Activated CD8-positive, alpha-beta memory T cell treated with anti-CD3 and anti-CD28 coated beads, Interleukin-2, amount 50 U/mL, for 1 hour (primary cell): Measurements from ENCODE around the gene NKX2-3.

Experiments used
- DNase-seq: peaks from one replicate; pipeline ENCODE4 v3.0.0-alpha.2; 2020; ENCODE audit errors: extremely low read depth

Gene NKX2-3

DNA sequence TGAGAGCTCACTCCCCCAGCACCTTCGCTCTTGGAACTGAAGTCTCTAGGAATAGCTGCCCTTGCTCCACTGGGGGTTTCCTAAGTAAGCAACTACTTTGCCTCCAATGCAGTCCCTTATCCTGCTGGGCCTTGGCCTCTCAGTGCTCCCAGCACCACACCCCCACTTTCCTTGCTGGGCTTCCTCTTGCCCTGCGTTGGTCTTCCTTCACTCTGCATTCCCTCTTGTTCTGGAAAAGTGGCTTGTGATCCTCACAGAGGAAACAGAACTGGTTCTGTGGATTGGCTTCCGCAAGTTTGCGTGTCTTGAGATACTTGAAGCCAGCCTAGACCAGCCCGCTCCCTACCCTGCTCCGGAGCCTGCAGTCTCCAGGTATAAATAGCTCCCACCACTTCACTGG lies 6.4 kb downstream of the NKX2-3 start:
- no peak for DNase-seq

DNA sequence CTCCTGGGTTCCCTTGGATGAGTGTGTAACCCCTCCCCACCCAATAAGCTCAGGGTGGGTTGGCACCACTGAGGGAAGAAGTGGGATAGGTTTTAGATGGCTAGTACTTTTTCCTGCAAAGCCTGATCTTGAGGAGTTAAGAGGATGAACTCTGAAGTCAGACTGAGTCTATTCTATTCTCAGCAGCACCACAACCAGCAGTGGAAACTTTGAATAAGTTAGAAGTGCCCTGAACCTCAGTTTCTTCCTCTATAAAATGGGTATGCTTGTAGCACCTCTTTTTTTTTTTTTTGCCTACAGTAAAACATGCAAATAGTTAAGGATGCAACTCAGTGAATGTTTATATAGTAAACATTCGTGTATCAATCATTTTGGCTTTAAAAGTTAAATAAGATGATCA lies 7.1 kb downstream of the NKX2-3 start:
- no peak for DNase-seq

- no peak for DNase-seq
Observed at GRCh38 chr10:99540306-99540656, 7.5 kb downstream of the NKX2-3 start.

GRCh38 chr10:99540657-99541531 lies 8.2 kb downstream of the NKX2-3 start:
- no peak for DNase-seq

- DNase-seq = no peak
Observed at GRCh38 chr10:99544322-99544721, 11.6 kb downstream of the NKX2-3 start.

- DNase-seq = no peak
Observed at GRCh38 chr10:99548041-99548530, 15.3 kb downstream of the NKX2-3 start.

GRCh38 chr10:99551158-99551557 lies 18.4 kb downstream of the NKX2-3 start:
- DNase-seq = no peak

DNA sequence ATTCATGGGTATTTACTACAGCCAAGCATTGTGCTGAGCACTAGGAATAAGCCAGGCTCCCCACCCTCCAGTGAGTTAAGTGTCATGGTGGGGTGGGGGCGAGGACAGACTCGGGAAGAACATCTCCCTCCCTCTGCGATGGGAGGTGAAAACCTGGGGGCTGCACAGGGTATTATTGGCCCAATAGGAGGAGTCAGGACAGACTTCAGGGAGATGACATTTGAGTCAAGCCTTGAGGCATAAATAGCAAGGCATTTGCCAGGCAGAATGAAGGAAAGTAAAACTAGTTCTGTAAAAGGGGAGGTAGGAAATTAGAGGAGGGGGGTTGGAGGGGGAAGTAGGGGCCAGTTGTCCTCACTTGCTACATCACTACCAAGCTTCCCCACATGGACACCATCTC lies 18.9 kb downstream of the NKX2-3 start:
- no peak for DNase-seq

GRCh38 chr10:99555371-99555770 lies 22.6 kb downstream of the NKX2-3 start:
- DNase-seq = no peak

GRCh38 chr10:99555825-99556523 lies 23.2 kb downstream of the NKX2-3 start:
- DNase-seq = no peak

GRCh38 chr10:99557044-99557443 lies 24.3 kb downstream of the NKX2-3 start:
- DNase-seq = no peak

DNA sequence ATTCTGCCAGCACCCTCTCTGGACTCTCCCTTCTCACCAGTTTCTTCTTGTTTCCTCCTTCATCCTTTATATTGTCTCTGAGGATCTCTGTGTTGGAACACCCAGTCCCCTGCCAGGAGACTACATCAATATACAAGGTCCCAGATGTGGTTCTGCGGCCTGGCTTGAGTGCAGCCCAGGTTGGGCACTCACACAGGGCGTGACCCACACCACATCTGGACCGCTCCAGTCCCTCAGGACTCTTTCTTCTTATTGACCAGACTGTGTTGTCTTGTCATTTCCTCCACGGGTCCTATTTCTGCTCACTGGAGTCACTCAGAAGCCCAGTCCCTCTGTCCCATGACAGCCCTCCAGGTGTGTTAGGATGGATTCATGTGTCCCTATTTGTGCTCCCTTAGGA lies 26.0 kb downstream of the NKX2-3 start:
- no peak for DNase-seq

DNA sequence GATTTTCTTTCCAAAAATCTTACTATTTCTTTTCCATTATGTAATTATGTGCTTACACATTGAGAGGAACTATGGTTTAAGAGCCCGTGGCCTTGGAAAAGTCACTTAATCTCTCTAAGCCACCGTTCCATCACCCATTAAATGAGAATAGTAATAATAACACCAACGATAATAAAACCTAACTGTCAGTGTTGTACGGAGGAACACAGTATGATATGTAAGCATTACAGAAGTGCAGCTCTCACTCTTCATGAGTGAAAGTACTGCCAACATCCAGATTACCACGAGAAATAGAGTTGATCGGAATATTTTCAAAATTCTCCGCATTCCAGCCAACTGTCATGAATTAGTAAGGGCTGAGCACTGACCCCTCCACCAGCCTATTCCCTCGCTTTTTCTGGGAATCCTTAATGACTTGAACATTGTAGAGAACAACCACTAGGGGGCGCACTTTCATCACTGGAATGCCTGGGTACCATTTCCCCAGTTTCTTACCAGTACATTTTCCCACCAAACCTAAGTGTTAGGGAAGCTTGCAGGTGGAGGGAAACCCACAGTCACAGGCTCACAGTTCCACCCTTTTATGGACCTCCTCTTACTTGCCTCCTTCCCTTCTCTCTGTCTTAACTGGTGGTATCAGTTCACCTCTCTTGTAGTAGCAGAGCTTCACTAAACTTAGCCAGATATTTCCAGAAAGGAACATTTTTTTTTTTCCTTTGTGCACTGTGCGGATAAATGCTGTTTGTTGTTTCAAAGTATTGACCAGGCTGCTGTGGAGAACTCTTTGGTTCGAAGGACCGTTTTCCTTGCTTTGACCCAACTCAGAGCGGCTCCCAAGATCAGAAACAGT lies 27.8 kb downstream of the NKX2-3 start:
- DNase-seq = peak; percentile 12

- DNase-seq = no peak
Observed at GRCh38 chr10:99562631-99563030, 29.9 kb downstream of the NKX2-3 start.

GRCh38 chr10:99564361-99564760 lies 31.6 kb downstream of the NKX2-3 start:
- no peak for DNase-seq

- DNase-seq = no peak
Observed at GRCh38 chr10:99565166-99565565, 32.4 kb downstream of the NKX2-3 start.

- no peak for DNase-seq
Observed at GRCh38 chr10:99569253-99569939, 36.7 kb downstream of the NKX2-3 start.

DNA sequence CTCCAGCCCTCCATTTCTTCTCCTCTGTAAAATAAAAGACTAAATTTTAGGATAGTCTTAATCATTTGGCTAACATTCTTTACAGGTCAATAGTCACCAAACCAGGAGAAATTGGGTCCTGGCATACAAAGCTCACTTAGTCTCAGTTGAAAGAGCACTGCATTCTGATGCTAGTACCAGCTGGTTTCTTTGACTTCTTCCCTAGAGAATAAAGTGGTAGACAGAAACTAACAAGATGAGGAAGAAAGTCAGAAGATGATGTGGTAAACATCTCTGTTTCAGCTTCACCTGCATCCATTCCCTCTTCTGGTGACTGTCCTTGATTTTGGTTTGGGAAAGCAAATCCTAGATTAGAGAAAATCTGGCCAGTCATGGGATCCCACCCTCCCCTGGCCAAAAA lies 37.2 kb downstream of the NKX2-3 start:
- DNase-seq = no peak

DNA sequence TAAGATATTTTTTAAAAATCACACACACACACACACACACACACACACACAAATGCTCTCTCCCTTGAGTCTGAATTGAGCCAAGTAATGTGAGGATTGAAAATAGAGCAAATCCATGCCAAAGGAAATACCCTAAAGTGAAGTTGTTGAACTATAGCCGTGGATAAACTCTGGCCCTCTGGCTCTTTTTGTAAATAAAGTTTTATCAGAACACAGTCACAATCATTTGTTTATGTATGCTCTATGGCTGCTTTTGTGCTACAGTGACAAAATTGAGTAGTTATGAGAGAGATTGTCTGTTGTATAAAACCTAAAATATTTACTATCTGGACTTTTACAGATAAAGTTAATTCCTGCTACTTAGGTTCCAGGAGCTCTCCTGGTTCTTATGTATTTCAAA lies 39.1 kb downstream of the NKX2-3 start:
- DNase-seq = no peak

DNA sequence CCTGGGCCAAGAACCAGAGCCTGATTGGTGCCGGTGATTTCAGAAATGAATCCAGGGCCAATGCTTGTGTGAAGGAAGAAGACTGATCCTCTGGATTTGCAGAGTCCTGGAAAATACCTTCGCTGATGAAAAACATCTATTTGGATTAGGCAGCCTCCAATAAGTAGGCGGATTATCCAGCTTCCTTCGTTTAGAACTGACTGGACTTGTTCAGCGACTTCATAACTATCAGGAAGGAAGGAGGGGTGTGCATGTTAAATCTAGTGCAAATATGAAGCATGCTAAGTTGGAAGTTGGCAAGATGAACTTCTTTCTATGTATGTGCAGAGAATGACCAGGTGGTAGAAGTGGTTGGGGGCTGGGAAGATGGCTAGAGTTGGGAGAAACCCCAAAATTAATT lies 41.0 kb downstream of the NKX2-3 start:
- DNase-seq = no peak

- no peak for DNase-seq
Observed at GRCh38 chr10:99579971-99580370, 47.2 kb downstream of the NKX2-3 start.
